HG03565 (cell line): Measurements from ENCODE around the gene DPP7.
"Not testable (repeated sequence)": the region's sequence is repeated elsewhere in the genome, so short reads cannot be mapped to it uniquely, and the experiment has no call there.

Experiments used
- ATAC-seq: cut with Tn5 transposase; IDR thresholded peaks from one replicate; pipeline ENCODE4 v1.9.1; 2021; ENCODE audit warnings: mild to moderate bottlenecking, moderate library complexity; ENCODE audit not compliant: unreplicated experiment

DPP7 gene

DNA sequence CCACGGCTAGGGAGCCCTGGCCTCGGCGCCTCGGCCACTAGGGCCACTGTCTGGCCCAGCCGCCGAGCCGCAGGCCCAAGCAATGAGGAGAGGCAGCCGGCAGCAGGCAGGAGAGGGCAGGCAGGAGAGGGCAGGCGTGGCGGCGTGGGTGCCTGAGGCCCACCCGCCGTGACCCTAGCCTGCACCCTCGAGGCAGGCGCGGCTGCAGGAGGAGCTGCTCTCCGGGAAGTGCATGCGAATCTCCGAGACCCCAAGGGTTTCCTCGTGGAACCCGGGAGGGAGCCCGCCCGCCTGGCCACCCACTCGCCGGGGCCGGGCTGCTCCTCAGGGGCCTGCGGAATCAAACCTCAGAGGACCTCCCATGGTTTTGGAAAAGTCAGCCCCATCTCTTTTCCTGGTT lies 33.7 kb upstream of the DPP7 start:
- ATAC-seq, result no peak

- no peak for ATAC-seq
Measured at GRCh38 chr9:137147793-137148160, 33.2 kb upstream of the DPP7 start.

- ATAC-seq, result no peak
Measured at GRCh38 chr9:137147091-137147792, 32.7 kb upstream of the DPP7 start.

DNA sequence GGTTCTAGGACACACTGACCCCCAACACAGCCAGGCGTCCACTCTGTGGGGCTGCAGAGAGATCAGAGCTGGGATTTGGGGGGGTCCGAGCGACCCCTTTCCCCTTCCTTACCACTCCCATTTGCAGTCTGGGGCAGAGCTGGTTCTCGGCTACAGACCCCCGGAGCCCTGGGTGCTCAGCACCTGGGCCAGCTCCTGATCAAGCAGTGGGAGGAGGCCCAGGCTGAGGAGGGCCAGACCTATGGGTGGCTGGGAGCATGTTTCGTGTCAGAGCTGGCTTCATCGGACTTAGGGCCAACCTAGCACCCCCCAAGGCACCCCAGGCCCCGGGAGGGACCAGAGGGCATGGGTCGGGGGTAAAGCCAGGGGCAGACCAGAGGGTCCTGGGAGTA lies 32.0 kb upstream of the DPP7 start:
- no peak for ATAC-seq

DNA sequence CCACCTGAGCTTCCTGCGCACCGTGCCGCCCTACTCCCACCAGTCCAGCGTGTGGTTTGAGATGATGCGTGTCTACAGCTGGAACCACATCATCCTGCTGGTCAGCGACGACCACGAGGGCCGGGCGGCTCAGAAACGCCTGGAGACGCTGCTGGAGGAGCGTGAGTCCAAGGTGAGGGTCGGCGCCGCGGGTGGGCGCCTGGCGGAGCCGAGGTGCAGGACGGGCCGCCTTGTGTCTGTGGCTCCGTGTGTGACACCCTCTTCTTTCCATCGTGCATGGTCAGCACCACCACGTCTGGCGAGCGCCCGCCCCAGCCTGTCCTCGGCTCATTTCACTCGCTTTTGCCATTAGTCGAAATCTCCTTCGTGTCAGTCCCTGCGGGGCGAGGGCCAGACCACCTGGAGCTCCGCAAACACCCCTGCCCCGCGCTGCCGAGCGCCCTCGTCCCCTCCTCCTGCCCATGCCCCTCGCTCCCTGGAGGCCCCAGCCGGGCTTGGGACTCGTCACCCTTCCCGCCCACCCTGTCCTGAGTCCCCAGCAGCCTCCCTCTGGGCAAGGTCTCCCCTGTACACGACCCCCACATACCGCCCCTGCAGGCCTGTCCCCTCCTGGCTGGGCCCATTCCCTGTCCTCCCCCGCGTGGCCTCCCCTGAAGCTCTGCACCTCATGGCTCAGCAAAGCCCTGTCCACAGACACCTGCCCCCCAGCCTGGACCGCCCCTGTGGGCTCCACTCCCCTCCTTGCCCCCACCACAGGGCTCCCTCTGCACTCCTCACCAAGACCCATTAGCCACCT lies 31.4 kb upstream of the DPP7 start:
- no peak for ATAC-seq

DNA sequence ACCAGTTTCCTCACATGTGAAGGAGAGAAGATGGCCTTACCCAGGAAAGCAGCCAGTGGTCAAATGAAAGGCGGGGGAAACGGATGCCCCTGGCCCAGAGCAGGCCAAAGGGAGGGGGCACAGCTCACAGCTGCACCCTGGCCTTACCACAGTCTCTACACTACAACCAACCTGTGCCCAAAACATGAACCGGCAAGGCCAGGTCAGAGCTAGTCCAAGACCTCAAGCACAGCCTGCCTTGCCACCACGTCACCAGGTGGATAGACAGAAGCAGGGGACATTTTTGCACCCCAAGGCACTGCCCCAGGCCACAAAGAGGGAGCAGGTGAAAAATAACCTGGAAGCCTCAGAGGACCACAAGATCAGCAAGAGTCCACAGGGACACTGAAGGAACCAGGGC lies 28.9 kb upstream of the DPP7 start:
- ATAC-seq, result no peak

- ATAC-seq, result no peak
Measured at GRCh38 chr9:137141976-137142936, 27.7 kb upstream of the DPP7 start.

- no peak for ATAC-seq
Measured at GRCh38 chr9:137141050-137141810, 26.7 kb upstream of the DPP7 start.

DNA sequence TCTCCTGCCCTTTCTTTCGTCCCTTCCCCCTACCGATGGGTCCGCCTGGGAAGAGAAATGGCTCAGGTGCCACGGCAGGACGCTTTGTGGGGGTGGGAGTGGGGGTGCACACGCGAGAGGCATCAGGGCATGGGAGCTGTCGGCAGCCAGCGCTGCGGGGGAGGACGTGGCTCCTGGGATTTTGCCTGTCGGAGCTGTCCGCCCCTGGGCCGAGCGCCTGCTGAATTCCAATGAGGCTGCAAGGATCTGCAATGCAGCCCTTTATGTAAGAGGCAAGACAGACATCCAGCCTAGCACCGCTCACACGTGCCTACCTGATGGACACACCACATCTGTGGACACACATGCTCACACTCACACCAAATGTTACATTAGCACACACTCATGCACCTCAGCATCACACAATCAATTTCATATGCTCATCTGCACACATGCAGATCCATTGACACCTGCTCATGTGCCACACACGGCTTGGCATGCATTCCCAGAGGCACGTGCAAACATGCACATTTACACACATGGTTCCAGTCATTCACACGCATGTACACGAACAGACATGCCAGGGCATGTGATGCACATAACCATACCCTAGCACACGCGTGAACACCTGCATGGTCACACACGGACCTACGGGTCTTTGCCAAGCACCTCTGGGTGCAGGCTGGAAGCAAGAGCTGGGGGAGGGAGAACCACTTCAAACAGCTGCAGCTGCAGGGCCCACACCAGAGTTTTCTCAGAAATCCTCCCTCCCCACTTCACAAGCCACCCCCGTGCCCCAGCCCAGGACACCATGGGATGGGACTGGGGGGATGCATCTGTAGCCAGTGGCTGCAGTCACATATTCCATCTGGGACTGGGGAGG lies 25.8 kb upstream of the DPP7 start:
- no peak for ATAC-seq

DNA sequence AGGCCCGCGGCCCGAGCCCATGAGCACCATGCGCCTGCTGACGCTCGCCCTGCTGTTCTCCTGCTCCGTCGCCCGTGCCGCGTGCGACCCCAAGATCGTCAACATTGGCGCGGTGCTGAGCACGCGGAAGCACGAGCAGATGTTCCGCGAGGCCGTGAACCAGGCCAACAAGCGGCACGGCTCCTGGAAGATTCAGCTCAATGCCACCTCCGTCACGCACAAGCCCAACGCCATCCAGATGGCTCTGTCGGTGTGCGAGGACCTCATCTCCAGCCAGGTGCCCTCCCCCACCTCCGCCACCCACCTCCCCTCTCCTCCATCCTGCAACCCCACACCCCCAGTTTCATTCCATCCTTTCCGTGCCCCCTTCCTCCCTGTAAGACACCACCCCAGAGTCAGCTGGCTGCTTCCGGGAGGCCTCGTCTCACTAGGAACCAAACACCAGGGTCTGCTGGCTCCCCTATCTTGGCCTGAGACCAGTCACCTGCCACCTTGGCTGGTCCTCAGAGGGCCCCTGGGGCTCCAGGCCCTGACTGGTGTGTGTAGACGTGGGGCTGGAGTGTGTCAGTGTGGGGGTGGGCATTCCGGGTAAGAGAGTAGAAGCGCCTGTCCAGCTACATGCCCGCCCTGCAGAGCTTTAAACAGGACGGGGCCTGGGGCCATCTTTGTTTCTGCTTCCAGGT lies 25.1 kb upstream of the DPP7 start:
- no peak for ATAC-seq

GRCh38 chr9:137138722-137139467 lies 24.4 kb upstream of the DPP7 start, which contains the start of gene GRIN1:
Gene GRIN1 (plus strand): TSS chr9:137139154. CDS start chr9:137139487, 333 bp downstream.
- no peak for ATAC-seq

GRCh38 chr9:137138058-137138721 lies 23.7 kb upstream of the DPP7 start:
- ATAC-seq, result no peak

DNA sequence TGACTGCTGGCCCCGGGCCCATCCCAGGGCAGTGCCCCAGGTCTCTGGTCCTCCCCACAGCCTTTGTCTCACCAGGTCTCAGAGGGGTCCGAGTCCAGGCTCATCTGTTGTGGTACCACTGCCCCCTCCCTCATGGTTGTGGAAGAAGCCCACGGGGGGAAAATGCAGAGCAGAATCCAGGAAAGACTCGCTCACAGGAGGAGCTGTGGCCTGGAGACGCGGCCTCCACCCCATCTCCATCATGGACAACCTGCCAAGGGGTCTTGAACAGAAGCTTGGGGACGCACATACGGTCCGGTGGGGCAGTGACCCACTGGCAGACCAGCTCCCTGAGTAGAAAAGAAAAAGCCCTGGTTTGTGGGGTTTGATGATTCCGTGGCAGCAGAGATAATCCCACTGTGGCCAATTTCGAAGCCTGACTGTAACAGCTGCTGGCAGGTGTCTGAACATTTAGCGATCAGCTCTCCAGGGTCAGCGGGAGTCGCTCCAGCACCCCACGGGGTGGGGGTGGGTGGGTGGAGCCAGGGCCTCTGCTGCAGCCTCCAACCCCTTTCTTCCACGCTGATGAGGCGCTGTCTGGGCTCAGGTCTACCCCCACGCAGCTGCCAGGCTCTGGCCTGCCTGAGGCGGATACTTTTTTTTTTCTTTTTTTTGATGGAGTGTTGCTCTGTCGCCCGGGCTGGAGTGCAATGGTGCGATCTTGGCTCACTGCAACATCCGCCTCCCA lies 22.5 kb upstream of the DPP7 start:
- ATAC-seq, result no peak

DNA sequence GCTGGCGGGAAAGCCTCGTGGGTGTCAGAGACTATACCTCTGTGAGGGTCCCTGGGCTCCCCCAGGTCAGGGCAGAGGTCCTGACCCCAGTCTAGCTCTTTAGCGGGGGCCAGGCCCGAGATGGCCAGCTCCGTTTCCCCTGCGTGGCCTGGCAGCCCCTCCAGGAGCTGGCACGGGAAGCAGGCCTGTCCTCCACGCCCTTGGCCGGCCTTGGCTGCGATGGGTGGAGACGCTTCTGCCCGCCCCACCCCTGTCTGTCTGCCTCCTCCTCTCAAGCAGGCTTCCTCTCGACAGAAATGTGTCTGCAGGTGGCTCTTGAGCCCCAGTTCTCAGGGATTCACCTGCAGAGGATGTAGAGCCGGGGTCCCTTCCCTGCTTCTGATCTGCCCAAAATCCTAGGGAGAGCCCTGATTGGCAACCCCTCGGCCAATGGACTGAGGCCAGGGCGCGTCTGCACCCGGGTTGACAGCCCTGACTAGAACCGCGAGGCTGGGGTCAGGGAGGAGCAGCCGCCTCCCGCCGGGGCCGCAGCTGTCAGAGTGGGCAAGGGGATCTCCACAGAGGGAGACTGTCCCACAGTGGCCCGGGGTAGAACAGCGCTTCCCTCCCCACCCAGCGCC lies 21.8 kb upstream of the DPP7 start:
- ATAC-seq, result no peak

DNA sequence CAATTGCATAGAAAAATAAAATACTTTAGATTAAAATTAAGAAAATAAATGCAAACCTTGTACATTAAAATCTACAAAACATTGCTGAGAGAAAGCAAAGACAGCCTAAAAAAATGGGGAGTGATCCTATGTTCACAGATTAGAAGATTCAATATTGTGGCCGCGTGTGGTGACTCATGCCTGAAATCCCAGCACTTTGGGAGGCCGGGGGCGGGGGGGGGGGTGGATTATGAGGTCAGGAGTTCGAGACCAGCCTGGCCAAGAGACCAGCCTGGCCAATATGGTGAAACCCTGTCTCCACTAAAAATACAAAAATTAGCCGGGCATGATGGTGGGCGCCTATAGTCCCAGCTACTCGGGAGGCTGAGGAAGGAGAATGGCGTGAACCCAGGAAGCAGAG lies 20.6 kb upstream of the DPP7 start:
- ATAC-seq, result not testable (repeated sequence)

DNA sequence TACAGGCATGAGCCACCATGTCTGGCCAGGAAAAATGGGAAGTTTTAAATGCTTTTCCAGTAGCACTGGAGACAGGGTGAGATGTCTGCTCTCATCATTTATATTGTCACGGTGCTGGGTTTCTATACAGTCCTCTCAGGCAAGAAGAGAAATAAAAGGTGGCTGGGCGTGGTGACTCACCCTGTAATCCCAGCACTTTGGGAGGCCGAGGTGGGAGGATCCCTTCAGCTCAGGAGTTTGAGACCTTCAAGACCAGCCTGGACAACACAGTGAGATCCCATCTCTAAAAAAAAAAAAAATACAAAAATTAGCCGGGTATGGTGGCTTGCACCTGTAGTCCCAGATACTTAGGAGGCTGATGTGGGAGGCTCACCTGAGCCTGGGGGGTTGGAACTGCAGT lies 19.7 kb upstream of the DPP7 start:
- no peak for ATAC-seq
